Mesendoderm (in vitro differentiated cells): ENCODE measurements around the gene SLC22A5. TPM values are rescaled to one million over a fixed set of nuclear protein-coding genes. Genes with fewer than 3 reads are reported as not detected.
A peak's percentile ranks its signal among the peaks of the same experiment; 100 is the strongest.

Source experiments
- DNase-seq: peaks from one replicate; pipeline ENCODE4 v3.0.0; 2013
- H2AK5ac ChIP-seq: 2 replicates; pipeline ENCODE4 v1.6.1; 2013; ENCODE audit warnings: low read length, inconsistent platforms
- H2BK120ac ChIP-seq: 2 replicates; pipeline ENCODE4 v1.6.1; 2013; ENCODE audit warnings: low read depth, mild to moderate bottlenecking, low read length, moderate library complexity, mixed read lengths
- H2BK15ac ChIP-seq: replicated peaks from 2 replicates; pipeline ENCODE4 v1.6.1; 2013; ENCODE audit warnings: low read depth, mild to moderate bottlenecking, moderate library complexity
- H2BK5ac ChIP-seq: 2 replicates; pipeline ENCODE4 v1.6.1; 2013; ENCODE audit warnings: low read length, inconsistent platforms
- H3K18ac ChIP-seq: 2 replicates; pipeline ENCODE4 v1.6.1; 2013; ENCODE audit warnings: mild to moderate bottlenecking, low read length, mixed read lengths
- H3K23ac ChIP-seq: one replicate; pipeline ENCODE4 v1.6.1; 2013; ENCODE audit warnings: low read length
- H3K27ac ChIP-seq: 2 replicates; pipeline ENCODE4 v1.5.1; 2013; ENCODE audit warnings: low read depth, mild to moderate bottlenecking, inconsistent platforms, low read length, moderate library complexity
- H3K27me3 ChIP-seq: 2 replicates; pipeline ENCODE4 v1.6.1; 2013; ENCODE audit warnings: low read length, control low read depth, mild to moderate bottlenecking, inconsistent platforms; ENCODE audit not compliant: insufficient read depth, poor library complexity
- H3K36me3 ChIP-seq: 2 replicates; pipeline ENCODE4 v1.6.1; 2013; ENCODE audit warnings: low read length, inconsistent platforms; ENCODE audit not compliant: control insufficient read depth, insufficient read depth
- H3K4ac ChIP-seq: one replicate; pipeline ENCODE4 v1.6.1; 2013; ENCODE audit warnings: low read depth, mild to moderate bottlenecking, low read length, moderate library complexity
- H3K4me1 ChIP-seq: 2 replicates; pipeline ENCODE4 v1.6.1; 2013; ENCODE audit warnings: low read depth, low read length, inconsistent platforms; ENCODE audit not compliant: control insufficient read depth
- H3K4me2 ChIP-seq: 2 replicates; pipeline ENCODE4 v1.6.1; 2013; ENCODE audit warnings: low read length
- H3K4me3 ChIP-seq: 2 replicates; pipeline ENCODE4 v1.5.1; 2013; ENCODE audit warnings: mild to moderate bottlenecking, low read length
- H3K56ac ChIP-seq: one replicate; pipeline ENCODE4 v1.6.1; 2013; ENCODE audit warnings: low read length
- H3K79me1 ChIP-seq: 2 replicates; pipeline ENCODE4 v1.6.1; 2013; ENCODE audit warnings: low read length, inconsistent platforms
- H3K79me2 ChIP-seq: 2 replicates; pipeline ENCODE4 v1.6.1; 2013; ENCODE audit warnings: mild to moderate bottlenecking, low read length; ENCODE audit not compliant: control insufficient read depth, insufficient read depth
- H3K9ac ChIP-seq: 2 replicates; pipeline ENCODE4 v1.6.1; 2013; ENCODE audit warnings: low read length, inconsistent platforms
- H4K5ac ChIP-seq: one replicate; pipeline ENCODE4 v1.6.1; 2013; ENCODE audit warnings: low read length
- H4K8ac ChIP-seq: one replicate; pipeline ENCODE4 v1.6.1; 2013; ENCODE audit warnings: low read depth, mild to moderate bottlenecking, control low read depth, low read length, moderate library complexity
- WGBS: extraction: QIAGEN DNeasy Blood & Tissue Kit; methylation state at CpG from one replicate; pipeline ENCODE4 v1.1.7; 2013; ENCODE audit warnings: low lambda C conversion rate, missing lambda C conversion rate; ENCODE audit not compliant: insufficient coverage; ENCODE audit errors: extremely low coverage; 5-methylcytosine and 5-hydroxymethylcytosine counted together
- polyA plus RNA-seq, 2 experiments: library from polyadenylated mRNA; stranded (reverse); fragments of 200-250 nt; gene quantifications; one replicate each; pipeline ENCODE4 v1.2.3, GENCODE V29; 2013

The SLC22A5 gene
- 1.1 TPM for polyA plus RNA-seq (2013, experiment 1 of 2)
- polyA plus RNA-seq (2013, experiment 2 of 2) = 0.88 TPM

DNA sequence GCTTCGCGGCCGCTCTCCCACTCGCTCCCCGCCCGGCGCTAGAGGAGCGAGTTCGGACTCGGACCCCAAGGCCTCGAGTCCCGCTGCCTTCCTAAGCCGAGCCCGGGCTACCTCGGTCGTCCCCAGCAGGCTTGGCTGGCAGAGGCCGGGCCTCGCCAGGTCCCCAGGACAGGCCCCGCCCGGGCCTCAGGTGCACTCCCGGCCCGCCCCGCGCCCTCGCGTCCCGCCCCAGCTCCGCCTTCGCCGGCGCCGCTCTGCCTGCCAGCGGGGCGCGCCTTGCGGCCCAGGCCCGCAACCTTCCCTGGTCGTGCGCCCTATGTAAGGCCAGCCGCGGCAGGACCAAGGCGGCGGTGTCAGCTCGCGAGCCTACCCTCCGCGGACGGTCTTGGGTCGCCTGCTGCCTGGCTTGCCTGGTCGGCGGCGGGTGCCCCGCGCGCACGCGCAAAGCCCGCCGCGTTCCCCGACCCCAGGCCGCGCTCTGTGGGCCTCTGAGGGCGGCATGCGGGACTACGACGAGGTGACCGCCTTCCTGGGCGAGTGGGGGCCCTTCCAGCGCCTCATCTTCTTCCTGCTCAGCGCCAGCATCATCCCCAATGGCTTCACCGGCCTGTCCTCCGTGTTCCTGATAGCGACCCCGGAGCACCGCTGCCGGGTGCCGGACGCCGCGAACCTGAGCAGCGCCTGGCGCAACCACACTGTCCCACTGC, at the start of gene SLC22A5:
TSS of gene SLC22A5 (plus strand) at position 237 of the 707 bp plus-strand sequence. CDS start at position 500, 263 bp downstream.
- peak; percentile 87 for DNase-seq
- Histone ChIP-seq H3K4ac (no peak within 1 kb of the TSS), H3K36me3 (no peaks in the 10 kb centered on the region), H4K8ac (peak within 1 kb of the TSS; percentile 44), H2AK5ac (no peak within 1 kb of the TSS), H3K56ac (peak within 1 kb of the TSS; percentile 96), H3K4me1 (no peaks in the 10 kb centered on the region), H3K4me3 (peak within 1 kb of the TSS; percentile 54), H3K79me1 (no peaks in the 10 kb centered on the region), H2BK120ac (no peak within 1 kb of the TSS), H4K5ac (no peak within 1 kb of the TSS), H3K27ac (peak within 1 kb of the TSS; percentile 12), H3K79me2 (no peaks in the 10 kb centered on the region), H3K18ac (peak within 1 kb of the TSS; percentile 9), H3K4me2 (peak within 1 kb of the TSS; percentile 78), H3K27me3 (no peaks in the 10 kb centered on the region), H2BK15ac (no peak within 1 kb of the TSS), H2BK5ac (no peak within 1 kb of the TSS), H3K23ac (peak within 1 kb of the TSS; percentile 76), H3K9ac (peak within 1 kb of the TSS; percentile 81)
- WGBS = no CpG with 5 or more reads among the region's 83 CpGs

DNA sequence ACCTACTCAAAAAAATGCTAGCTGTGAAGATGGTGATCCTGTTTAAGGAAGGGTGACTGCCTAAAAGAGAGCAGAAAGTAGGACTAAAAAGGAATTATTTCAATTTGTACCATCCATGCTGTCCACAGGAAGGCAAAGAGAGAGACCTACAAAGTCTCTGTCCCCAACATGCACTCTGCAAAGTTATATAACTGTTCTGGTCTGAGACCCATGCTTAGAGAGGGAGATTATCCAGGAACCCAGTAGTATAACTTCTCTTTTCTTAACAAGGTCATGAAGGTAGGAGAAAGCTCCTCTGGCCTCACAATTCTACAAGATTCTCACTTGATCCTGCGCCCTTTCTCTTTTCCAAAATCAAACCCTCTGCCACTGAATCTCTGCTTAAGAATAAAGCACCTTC, 49.5 kb upstream of the SLC22A5 start:
- H3K79me2 ChIP-seq = no peaks in the 10 kb centered on the region
- no peak overlapping the region for H4K5ac ChIP-seq
- no peak overlapping the region for H4K8ac ChIP-seq
- H3K23ac ChIP-seq = no peak overlapping the region
- H3K4ac ChIP-seq = no peak overlapping the region
- H2AK5ac ChIP-seq = no peak overlapping the region
- no peak overlapping the region for H3K56ac ChIP-seq
- WGBS = no CpG with 5 or more reads among the region's 1 CpG
- no peak overlapping the region for H3K27ac ChIP-seq
- no peak overlapping the region for H2BK120ac ChIP-seq
- no peaks in the 10 kb centered on the region for H3K4me1 ChIP-seq
- no peak overlapping the region for H3K18ac ChIP-seq
- H3K9ac ChIP-seq = no peak overlapping the region
- H2BK5ac ChIP-seq = no peak overlapping the region
- H2BK15ac ChIP-seq = no peak overlapping the region
- no peaks in the 10 kb centered on the region for H3K36me3 ChIP-seq
- no peak overlapping the region for H3K4me2 ChIP-seq
- no peaks in the 10 kb centered on the region for H3K27me3 ChIP-seq
- H3K79me1 ChIP-seq = no peaks in the 10 kb centered on the region
- H3K4me3 ChIP-seq = no peak overlapping the region
- no peak for DNase-seq

DNA sequence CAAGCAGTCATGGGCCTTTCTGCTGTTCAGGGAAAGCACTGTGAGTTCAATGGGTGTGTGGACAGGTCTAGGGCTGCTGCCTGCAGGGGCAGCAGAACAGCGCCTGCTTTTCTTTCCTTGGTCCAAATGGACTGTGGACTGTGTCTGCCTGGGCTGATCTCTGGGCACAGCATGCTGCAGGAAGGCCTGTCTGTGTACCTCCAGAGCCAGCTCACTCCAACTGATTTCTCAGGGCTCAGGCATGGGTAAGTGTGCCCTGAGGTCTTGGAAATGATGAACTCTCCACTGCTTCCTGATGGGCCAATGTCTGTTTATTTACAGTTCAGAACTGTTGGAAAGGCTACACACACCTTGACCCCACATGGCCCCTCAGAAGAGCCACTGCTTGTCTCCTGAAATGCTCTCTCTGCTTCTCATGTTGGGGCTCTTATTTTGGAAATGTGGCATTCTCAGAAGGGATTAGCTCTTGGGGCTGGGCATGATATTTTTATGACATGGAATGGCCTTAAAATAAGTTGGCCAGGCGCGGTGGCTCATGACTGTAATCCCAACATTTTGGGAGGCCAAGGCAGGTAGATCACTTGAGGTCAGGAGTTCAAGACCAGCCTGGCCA, 48.3 kb upstream of the SLC22A5 start:
- Histone ChIP-seq H4K8ac (no peak overlapping the region), H4K5ac (no peak overlapping the region), H2BK5ac (no peak overlapping the region), H3K79me1 (no peaks in the 10 kb centered on the region), H3K4me2 (no peak overlapping the region), H2BK120ac (no peak overlapping the region), H3K36me3 (no peaks in the 10 kb centered on the region), H3K56ac (no peak overlapping the region), H3K23ac (no peak overlapping the region), H3K27ac (no peak overlapping the region), H3K4me1 (no peaks in the 10 kb centered on the region), H3K18ac (no peak overlapping the region), H3K4me3 (no peak overlapping the region), H2AK5ac (no peak overlapping the region), H3K27me3 (no peaks in the 10 kb centered on the region), H3K9ac (no peak overlapping the region), H3K79me2 (no peaks in the 10 kb centered on the region), H2BK15ac (no peak overlapping the region), H3K4ac (no peak overlapping the region)
- WGBS = no CpG with 5 or more reads among the region's 3 CpGs
- no peak for DNase-seq

DNA sequence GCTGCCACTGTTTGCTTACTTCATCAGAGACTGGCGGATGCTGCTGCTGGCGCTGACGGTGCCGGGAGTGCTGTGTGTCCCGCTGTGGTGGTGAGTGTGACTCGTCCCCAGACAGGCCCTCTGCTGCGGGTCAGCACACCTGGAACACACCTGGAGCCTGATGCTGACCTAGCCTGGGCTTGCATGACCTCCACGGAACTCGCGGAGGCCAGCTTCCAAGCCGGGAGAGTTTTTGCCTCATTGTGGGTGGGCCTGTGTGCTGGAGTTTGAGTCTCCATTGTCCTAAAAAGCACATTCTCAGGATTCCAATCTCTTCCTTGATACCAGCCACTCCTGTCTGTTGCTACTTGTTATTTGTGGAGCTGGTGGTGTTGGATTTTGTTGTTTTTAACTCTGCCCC, 47.2 kb upstream of the SLC22A5 start:
- DNase-seq = peak; percentile 84
- H4K5ac ChIP-seq = no peak overlapping the region
- H3K56ac ChIP-seq = peak overlapping the region; percentile 91
- H3K27ac ChIP-seq = no peak overlapping the region
- no peak overlapping the region for H2AK5ac ChIP-seq
- H3K4me1 ChIP-seq = no peaks in the 10 kb centered on the region
- no peak overlapping the region for H2BK15ac ChIP-seq
- H3K27me3 ChIP-seq = no peaks in the 10 kb centered on the region
- no peak overlapping the region for H3K4me2 ChIP-seq
- no peak overlapping the region for H3K9ac ChIP-seq
- no peak overlapping the region for H4K8ac ChIP-seq
- H3K4me3 ChIP-seq = no peak overlapping the region
- H3K4ac ChIP-seq = no peak overlapping the region
- no peak overlapping the region for H3K18ac ChIP-seq
- H3K79me2 ChIP-seq = no peaks in the 10 kb centered on the region
- no peak overlapping the region for H3K23ac ChIP-seq
- no peaks in the 10 kb centered on the region for H3K36me3 ChIP-seq
- no CpG with 5 or more reads among the region's 11 CpGs for WGBS
- no peak overlapping the region for H2BK120ac ChIP-seq
- no peaks in the 10 kb centered on the region for H3K79me1 ChIP-seq
- H2BK5ac ChIP-seq = no peak overlapping the region

DNA sequence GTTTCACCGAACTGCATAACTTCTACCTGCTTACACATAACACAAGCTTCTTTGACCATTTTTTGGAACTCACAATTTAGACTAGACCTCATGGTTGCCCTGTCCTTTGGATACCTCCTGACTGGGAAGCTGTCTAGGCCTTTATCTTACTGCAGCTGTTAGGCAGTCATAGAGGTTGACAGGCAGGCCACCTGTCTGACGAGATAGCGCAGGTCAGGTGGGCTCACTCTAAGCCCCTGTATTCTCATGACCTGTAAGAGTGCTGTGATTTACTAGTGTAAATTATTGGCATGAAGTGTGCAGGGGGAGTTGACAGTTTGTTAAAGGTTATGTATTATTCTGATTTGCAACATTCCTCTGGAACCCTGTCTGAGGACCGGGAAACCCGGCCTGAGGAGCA, 46.3 kb upstream of the SLC22A5 start:
- no CpG with 5 or more reads among the region's 5 CpGs for WGBS
- Histone ChIP-seq H3K56ac (no peak overlapping the region), H3K27me3 (no peaks in the 10 kb centered on the region), H4K5ac (no peak overlapping the region), H3K9ac (no peak overlapping the region), H3K4me2 (no peak overlapping the region), H3K36me3 (no peaks in the 10 kb centered on the region), H2BK15ac (no peak overlapping the region), H3K79me2 (no peaks in the 10 kb centered on the region), H2AK5ac (no peak overlapping the region), H2BK120ac (no peak overlapping the region), H3K4me1 (no peaks in the 10 kb centered on the region), H3K4me3 (no peak overlapping the region), H3K27ac (no peak overlapping the region), H3K18ac (no peak overlapping the region), H3K79me1 (no peaks in the 10 kb centered on the region), H3K4ac (no peak overlapping the region), H3K23ac (no peak overlapping the region), H4K8ac (no peak overlapping the region), H2BK5ac (no peak overlapping the region)
- DNase-seq = no peak
